ENCODE results near the gene TYRO3.

Gene TYRO3

GRCh38 chr15:41594801-41595746 is 36.1 kb downstream of the TYRO3 start:
- TF ChIP-seq CTCF (IDR thresholded peaks at IDR 0.05): no peak
- H3K4me3 ChIP-seq: no peak overlapping the region
- H3K27ac ChIP-seq: no peak overlapping the region
- DNase-seq (ENCODE audit: low spot score): no peak

- DNase-seq (ENCODE audit: low spot score): no peak
- Histone ChIP-seq H3K27ac (no peak overlapping the region), H3K4me3 (no peak overlapping the region)
- no peak for TF ChIP-seq CTCF (IDR thresholded peaks at IDR 0.05)
Measured at GRCh38 chr15:41596972-41597371, 38.0 kb downstream of the TYRO3 start.

- no peak overlapping the region for H3K4me3 ChIP-seq
- no peak for TF ChIP-seq CTCF (IDR thresholded peaks at IDR 0.05)
- no peak for DNase-seq (ENCODE audit: low spot score)
- no peak overlapping the region for H3K27ac ChIP-seq
Measured at GRCh38 chr15:41597787-41598186, 38.8 kb downstream of the TYRO3 start.

GRCh38 chr15:41599061-41599460 is 40.0 kb downstream of the TYRO3 start:
- Histone ChIP-seq H3K27ac (no peak overlapping the region), H3K4me3 (no peak overlapping the region)
- TF ChIP-seq CTCF (IDR thresholded peaks at IDR 0.05): no peak
- DNase-seq (ENCODE audit: low spot score): no peak

GRCh38 chr15:41603411-41603935 is 44.5 kb downstream of the TYRO3 start:
- Histone ChIP-seq H3K27ac (no peak overlapping the region), H3K4me3 (no peak overlapping the region)
- DNase-seq (ENCODE audit: low spot score): no peak
- TF ChIP-seq CTCF (IDR thresholded peaks at IDR 0.05): no peak

- Histone ChIP-seq H3K27ac (peak overlapping the region in 1 of 2 donors; percentile 2), H3K4me3 (peak overlapping the region; percentile 57)
- DNase-seq (ENCODE audit: low spot score): peak; percentile 79
- TF ChIP-seq CTCF (IDR thresholded peaks at IDR 0.05): peak; percentile 76
Measured at GRCh38 chr15:41603941-41604911, 45.2 kb downstream of the TYRO3 start.
